Retinal pigment epithelial cell (primary cell): ENCODE results near the gene RRP1.
"Not testable (repeated sequence)": the region's sequence is repeated elsewhere in the genome, so short reads cannot be mapped to it uniquely, and the experiment has no call there.

Experiments used
- DNase-seq: peaks from one replicate; pipeline ENCODE4 v3.0.0-alpha.2; 2010; ENCODE audit warnings: low read depth
- H3K4me3 ChIP-seq: 2 replicates; pipeline ENCODE4 v1.5.1; 2011; ENCODE audit warnings: mild to moderate bottlenecking, low read length, control low read depth, moderate library complexity
- CTCF ChIP-seq: conservative IDR thresholded peaks from 2 replicates; pipeline ENCODE4 v1.5.1; 2011; ENCODE audit warnings: low read depth, low read length, control low read depth, inconsistent platforms

RRP1 gene

GRCh38 chr21:43817157-43818086 is 28.0 kb downstream of the RRP1 start:
- no peak for TF ChIP-seq CTCF
- H3K4me3 ChIP-seq: no peak overlapping the region
- DNase-seq: no peak

GRCh38 chr21:43818685-43819084 is 29.3 kb downstream of the RRP1 start:
- DNase-seq: no peak
- no peak overlapping the region for H3K4me3 ChIP-seq
- TF ChIP-seq CTCF: no peak

- DNase-seq: no peak
- no peak for TF ChIP-seq CTCF
- H3K4me3 ChIP-seq: no peak overlapping the region
These were observed 30.4 kb downstream of the RRP1 start for GRCh38 chr21:43819511-43820405.

GRCh38 chr21:43820466-43820865 is 31.1 kb downstream of the RRP1 start:
- no peak for DNase-seq
- no peak overlapping the region for H3K4me3 ChIP-seq
- no peak for TF ChIP-seq CTCF

- DNase-seq, H3K4me3 ChIP-seq: not testable (repeated sequence)
These were observed 32.8 kb downstream of the RRP1 start for GRCh38 chr21:43822166-43822565.

GRCh38 chr21:43822741-43823140 is 33.4 kb downstream of the RRP1 start:
- DNase-seq, H3K4me3 ChIP-seq: not testable (repeated sequence)

- no peak for TF ChIP-seq CTCF
- no peak overlapping the region for H3K4me3 ChIP-seq
- DNase-seq: no peak
These were observed 35.2 kb downstream of the RRP1 start for GRCh38 chr21:43824333-43825241.
